ENCODE measurements around the gene NEK7. TPM values are rescaled to one million over a fixed set of nuclear protein-coding genes. Genes with fewer than 3 reads are reported as not detected.
"Not testable (repeated sequence)": the region's sequence is repeated elsewhere in the genome, so short reads cannot be mapped to it uniquely, and the experiment has no call there.

Gene NEK7
- total and polyA plus RNA-seq, 2 of the 4 experiments (the other 2 are of a cell fraction) = 89.0 to 467 TPM

GRCh38 chr1:198315331-198315730 lies 158.5 kb downstream of the NEK7 start:
- H3K14ac ChIP-seq (replicated peaks; ENCODE audit: low read depth, low read length); ATAC-seq (ENCODE audit: low read depth); H2AK9ac ChIP-seq (replicated peaks; ENCODE audit: low read depth, low read length, poor library complexity); H3K9ac ChIP-seq (ENCODE audit: low read depth, low read length); H3K9me3 ChIP-seq (ENCODE audit: control insufficient read depth, insufficient read depth, low read length); H2BK120ac ChIP-seq (ENCODE audit: low read depth, low read length); BruUV-seq (replicated peaks); H3K36me3 ChIP-seq (ENCODE audit: control insufficient read depth, insufficient read depth, low read length); H4K20me1 ChIP-seq (ENCODE audit: insufficient read depth, low read length); in situ Hi-C loops (cut with MboI; ENCODE audit: low sequenced_read_pairs); H3K56ac ChIP-seq (ENCODE audit: extremely low read depth, insufficient read depth, low read length); H3K4ac ChIP-seq (ENCODE audit: low read depth, low read length); H3K4me3 ChIP-seq (ENCODE audit: insufficient read depth, low read depth, low read length); H3K27me3 ChIP-seq (ENCODE audit: control insufficient read depth, insufficient read depth, low read length); H2AFZ ChIP-seq (replicated peaks; ENCODE audit: low read length, poor library complexity); H3K4me2 ChIP-seq (ENCODE audit: low read depth, low read length); H3K18ac ChIP-seq (ENCODE audit: low read depth, low read length); H2BK15ac ChIP-seq (ENCODE audit: low read depth, low read length); intact Hi-C loops (cut with micrococcal nuclease); H3K27ac ChIP-seq (ENCODE audit: insufficient read depth, low read length); POLR2A ChIA-PET (ENCODE audit: unreplicated experiment); H4K5ac ChIP-seq (ENCODE audit: low read depth, low read length); H3K4me1 ChIP-seq (ENCODE audit: control insufficient read depth, insufficient read depth, low read length); H2AK5ac ChIP-seq (ENCODE audit: low read depth, low read length); H4K91ac ChIP-seq (ENCODE audit: insufficient read depth, low read depth, low read length); H2BK20ac ChIP-seq (ENCODE audit: low read depth, low read length); DNase-seq; H2BK5ac ChIP-seq (ENCODE audit: low read depth, low read length, poor library complexity, severe bottlenecking); H3K23ac ChIP-seq (ENCODE audit: low read depth, low read length); H3K9me1 ChIP-seq (ENCODE audit: insufficient read depth, low read length); dilution Hi-C loops (cut with HindIII; ENCODE audit: low sequenced_read_pairs, unreplicated experiment); H4K8ac ChIP-seq (ENCODE audit: low read depth in 2 of 2, low read length in 2 of 2): not testable (repeated sequence)
- 86% methylated on average over 1 of the region's 8 CpGs; no CpG with 5 or more reads in 1 of the 2 experiments for WGBS, 2 experiments (ENCODE audit: extremely low coverage in 2 of 2, insufficient read length in 1 of 2)
- H3K79me1 ChIP-seq (ENCODE audit: low read depth in 1 of 2, low read length in 2 of 2) = peaks cover 13 to 22% of the 10 kb centered on the region in 2 experiments
- CTCF ChIA-PET = interaction anchor here (0.6 to 0.7 kb wide), 2 partner anchors 12 to 129 kb away, joined by 3 read pairs; no protein-coding TSS in a partner anchor
